Trophoblast cell (in vitro differentiated cells and primary cell): ENCODE results near the gene VASN.

ENCODE experiments used
- DNase-seq, 2 donors: peaks; one replicate each; pipeline ENCODE4 v3.0.0-alpha.2; 2016
- H2AFZ ChIP-seq: 2 replicates; pipeline ENCODE4 v1.6.1; 2013; ENCODE audit warnings: low read length, moderate library complexity, mild to moderate bottlenecking; ENCODE audit not compliant: insufficient read depth, poor library complexity
- H2AK5ac ChIP-seq: 2 replicates; pipeline ENCODE4 v1.6.1; 2013; ENCODE audit warnings: mild to moderate bottlenecking, low read length
- H2BK120ac ChIP-seq: 2 replicates; pipeline ENCODE4 v1.6.1; 2013; ENCODE audit warnings: low read length, mild to moderate bottlenecking, moderate library complexity; ENCODE audit not compliant: insufficient read depth, poor library complexity
- H2BK12ac ChIP-seq: 2 replicates; pipeline ENCODE4 v1.6.1; 2013; ENCODE audit warnings: mild to moderate bottlenecking, low read length, moderate library complexity
- H2BK5ac ChIP-seq: 2 replicates; pipeline ENCODE4 v1.6.1; 2013; ENCODE audit warnings: low read length, low read depth, moderate library complexity, mild to moderate bottlenecking; ENCODE audit not compliant: poor library complexity
- H3K14ac ChIP-seq: 2 replicates; pipeline ENCODE4 v1.6.1; 2013; ENCODE audit warnings: mild to moderate bottlenecking, low read length
- H3K18ac ChIP-seq: 2 replicates; pipeline ENCODE4 v1.6.1; 2013; ENCODE audit warnings: mild to moderate bottlenecking, low read length
- H3K23ac ChIP-seq: 2 replicates; pipeline ENCODE4 v1.6.1; 2013; ENCODE audit warnings: low read length
- H3K27ac ChIP-seq: 2 replicates; pipeline ENCODE4 v1.5.1; 2013; ENCODE audit warnings: low read depth, mild to moderate bottlenecking, inconsistent platforms, low read length, moderate library complexity
- H3K27me3 ChIP-seq: 2 replicates; pipeline ENCODE4 v1.6.1; 2013; ENCODE audit warnings: inconsistent platforms, mild to moderate bottlenecking, low read length, moderate library complexity; ENCODE audit not compliant: insufficient read depth
- H3K36me3 ChIP-seq, 2 experiments: 1 replicate in 1 of 2; 2 replicates in 1 of 2; pipeline ENCODE4 v1.6.1; 2013; ENCODE audit warnings: low read length in 2 of 2, mild to moderate bottlenecking in 2 of 2, moderate library complexity in 1 of 2; ENCODE audit not compliant: insufficient read depth in 2 of 2, control insufficient read depth in 1 of 2
- H3K4ac ChIP-seq: 2 replicates; pipeline ENCODE4 v1.6.1; 2013; ENCODE audit warnings: low read depth, mild to moderate bottlenecking, low read length, moderate library complexity
- H3K4me1 ChIP-seq, 2 experiments: 1 replicate in 1 of 2; 2 replicates in 1 of 2; pipeline ENCODE4 v1.6.1; 2013; ENCODE audit warnings: low read length in 2 of 2, mild to moderate bottlenecking in 2 of 2, moderate library complexity in 1 of 2; ENCODE audit not compliant: insufficient read depth in 2 of 2, control insufficient read depth in 1 of 2
- H3K4me2 ChIP-seq: 2 replicates; pipeline ENCODE4 v1.6.1; 2013; ENCODE audit warnings: inconsistent platforms, mild to moderate bottlenecking, low read length, moderate library complexity
- H3K4me3 ChIP-seq: 2 replicates; pipeline ENCODE4 v1.5.1; 2013; ENCODE audit warnings: mild to moderate bottlenecking, low read depth, low read length, inconsistent platforms
- H3K79me1 ChIP-seq: one replicate; pipeline ENCODE4 v1.6.1; 2013; ENCODE audit warnings: low read length
- H3K79me2 ChIP-seq: 2 replicates; pipeline ENCODE4 v1.6.1; 2013; ENCODE audit warnings: low read length, mild to moderate bottlenecking; ENCODE audit not compliant: control insufficient read depth, insufficient read depth, poor library complexity
- H3K9ac ChIP-seq: 2 replicates; pipeline ENCODE4 v1.6.1; 2013; ENCODE audit warnings: mild to moderate bottlenecking, low read length
- H3K9me3 ChIP-seq: 2 replicates; pipeline ENCODE4 v1.6.1; 2013; ENCODE audit warnings: low read depth, mild to moderate bottlenecking, control low read depth, inconsistent platforms, low read length; ENCODE audit not compliant: insufficient read depth
- H4K12ac ChIP-seq: 2 replicates; pipeline ENCODE4 v1.6.1; 2013; ENCODE audit warnings: low read depth, mild to moderate bottlenecking, low read length, moderate library complexity
- H4K8ac ChIP-seq: 2 replicates; pipeline ENCODE4 v1.6.1; 2013; ENCODE audit warnings: low read depth, mild to moderate bottlenecking, low read length, moderate library complexity
- H4K91ac ChIP-seq: one replicate; pipeline ENCODE4 v1.6.1; 2013; ENCODE audit warnings: low read depth, mild to moderate bottlenecking, low read length, moderate library complexity
- WGBS: extraction: QIAGEN DNeasy Blood & Tissue Kit; methylation state at CpG from one replicate; pipeline ENCODE4 v1.1.7; 2013; ENCODE audit warnings: missing lambda C conversion rate; ENCODE audit not compliant: insufficient read length, insufficient coverage; ENCODE audit errors: extremely low coverage; 5-methylcytosine and 5-hydroxymethylcytosine counted together

The VASN gene

DNA sequence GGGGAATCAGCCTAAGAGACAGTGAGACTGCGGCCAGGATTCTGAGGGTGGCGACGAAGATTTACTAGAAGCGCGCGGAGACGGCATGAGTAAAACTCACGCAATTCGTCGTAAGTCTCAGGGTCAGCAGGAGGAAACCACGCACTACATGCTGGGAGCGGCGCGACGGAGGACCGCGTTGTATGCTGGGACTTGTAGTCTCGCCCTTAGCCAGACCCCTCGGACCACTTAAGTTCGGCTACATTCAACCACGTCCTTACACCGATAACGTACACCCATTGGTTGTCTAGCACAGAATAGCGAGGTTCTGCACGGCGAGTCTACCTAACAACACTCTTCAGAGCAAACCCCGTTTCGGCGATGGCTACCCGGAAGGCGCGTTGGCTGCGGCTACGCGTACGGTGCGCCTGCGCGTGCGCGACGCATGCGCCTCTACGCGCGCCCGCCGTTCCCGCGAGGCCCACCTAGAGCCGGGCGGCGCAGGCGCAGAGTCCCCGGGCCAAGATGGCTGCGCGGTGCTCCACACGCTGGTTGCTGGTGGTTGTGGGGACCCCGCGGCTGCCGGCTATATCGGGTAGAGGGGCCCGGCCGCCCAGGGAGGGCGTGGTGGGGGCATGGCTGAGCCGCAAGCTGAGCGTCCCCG lies 53.9 kb downstream of the VASN start, which contains the start of gene DNAJA3:
DNAJA3 (plus strand) TSS at position 491 of the 643 bp plus-strand sequence; CDS start at position 505, 14 bp downstream.
- Histone ChIP-seq H3K4me2 (peak within 1 kb of the TSS; percentile 96), H3K9ac (peak within 1 kb of the TSS; percentile 93), H4K8ac (peak within 1 kb of the TSS; percentile 98), H2BK5ac (peak within 1 kb of the TSS; percentile 99), H3K4me3 (peak within 1 kb of the TSS; percentile 93), H3K4me1 (peaks cover 0 to 3% of the 10 kb centered on the region in 2 experiments), H4K12ac (peak within 1 kb of the TSS; percentile 97), H3K9me3 (no peaks in the 10 kb centered on the region), H2AK5ac (peak within 1 kb of the TSS; percentile 42), H3K23ac (no peak within 1 kb of the TSS), H2BK12ac (no peak within 1 kb of the TSS), H3K79me2 (peaks cover 7% of the 10 kb centered on the region), H3K27ac (peak within 1 kb of the TSS; percentile 92), H3K18ac (peak within 1 kb of the TSS; percentile 98), H2AFZ (peak within 1 kb of the TSS; percentile 94), H3K27me3 (no peaks in the 10 kb centered on the region), H3K36me3 (peaks cover 1 to 7% of the 10 kb centered on the region in 2 experiments), H3K79me1 (peaks cover 11% of the 10 kb centered on the region), H3K4ac (peak within 1 kb of the TSS; percentile 93), H4K91ac (peak within 1 kb of the TSS; percentile 99), H2BK120ac (peak within 1 kb of the TSS; percentile 91), H3K14ac (peak within 1 kb of the TSS; percentile 97)
- peak; percentile 93 to 97 for DNase-seq
- no CpG with 5 or more reads among the region's 68 CpGs for WGBS

DNA sequence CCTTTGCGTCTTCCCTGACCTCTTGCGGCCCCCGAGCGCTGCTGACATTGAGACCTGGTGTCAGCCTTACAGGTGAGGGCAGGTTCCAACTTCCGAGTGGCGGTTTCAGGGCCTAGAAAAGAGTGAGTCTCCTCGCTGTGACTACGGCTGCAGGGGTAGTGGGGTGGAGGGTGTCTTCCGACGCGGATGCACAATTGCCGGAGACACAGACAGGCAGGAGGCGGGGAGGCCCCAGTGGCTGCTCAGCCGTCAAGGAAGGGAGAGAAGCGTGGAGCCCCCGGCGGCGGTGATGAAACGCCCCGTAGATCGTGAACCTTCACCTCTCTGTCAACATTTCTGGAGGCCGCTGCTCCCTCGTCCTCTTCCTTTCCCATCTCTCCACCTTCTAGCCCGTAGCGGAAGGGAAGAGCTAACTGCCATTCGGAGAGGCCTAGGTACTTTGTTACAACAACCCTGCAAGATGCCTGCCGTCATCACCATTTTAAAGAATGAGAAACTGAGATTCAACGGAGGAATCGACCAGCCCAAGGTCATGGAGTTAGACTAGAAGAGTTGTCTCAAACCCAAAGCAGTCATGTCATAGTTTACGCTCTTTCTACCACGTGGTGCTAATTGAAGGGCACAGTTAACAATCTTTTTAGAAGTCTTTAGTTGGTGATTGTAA lies 54.5 kb downstream of the VASN start:
- H3K23ac ChIP-seq, result no peak overlapping the region
- H4K8ac ChIP-seq, result peak overlapping the region; percentile 98
- peaks cover 7% of the 10 kb centered on the region for H3K79me2 ChIP-seq
- peak overlapping the region; percentile 18 for H3K4ac ChIP-seq
- peak overlapping the region; percentile 93 for H3K9ac ChIP-seq
- H3K4me2 ChIP-seq, result peak overlapping the region; percentile 96
- peak overlapping the region; percentile 93 for H3K4me3 ChIP-seq
- peak overlapping the region; percentile 42 for H2AK5ac ChIP-seq
- peak overlapping the region; percentile 22 for H3K14ac ChIP-seq
- no peaks in the 10 kb centered on the region for H3K9me3 ChIP-seq
- H2AFZ ChIP-seq, result peak overlapping the region; percentile 39
- peak overlapping the region; percentile 6 for H2BK120ac ChIP-seq
- peak overlapping the region; percentile 33 for H4K12ac ChIP-seq
- H2BK12ac ChIP-seq, result no peak overlapping the region
- H3K79me1 ChIP-seq, result peaks cover 11% of the 10 kb centered on the region
- H3K27ac ChIP-seq, result peak overlapping the region; percentile 16
- H4K91ac ChIP-seq, result peak overlapping the region; percentile 17
- H3K36me3 ChIP-seq, result peaks cover 4 to 9% of the 10 kb centered on the region in 2 experiments
- H3K18ac ChIP-seq, result peak overlapping the region; percentile 11
- H3K4me1 ChIP-seq, result peaks cover 0 to 3% of the 10 kb centered on the region in 2 experiments
- peak in 1 of 2 donors; percentile 19 for DNase-seq
- H2BK5ac ChIP-seq, result peak overlapping the region; percentile 7
- H3K27me3 ChIP-seq, result no peaks in the 10 kb centered on the region
- no CpG with 5 or more reads among the region's 31 CpGs for WGBS

- Histone ChIP-seq H3K4me2 (peak overlapping the region; percentile 96), H3K79me2 (peaks cover 7% of the 10 kb centered on the region), H3K4me1 (peaks cover 0 to 3% of the 10 kb centered on the region in 2 experiments), H2AK5ac (no peak overlapping the region), H3K4ac (peak overlapping the region; percentile 77), H3K9me3 (no peaks in the 10 kb centered on the region), H3K79me1 (peaks cover 11% of the 10 kb centered on the region), H4K12ac (no peak overlapping the region), H3K14ac (no peak overlapping the region), H3K27me3 (no peaks in the 10 kb centered on the region), H3K18ac (no peak overlapping the region), H3K27ac (no peak overlapping the region), H2BK12ac (no peak overlapping the region), H3K23ac (no peak overlapping the region), H3K9ac (peak overlapping the region; percentile 36), H4K8ac (no peak overlapping the region), H3K4me3 (no peak overlapping the region), H2BK5ac (no peak overlapping the region), H2BK120ac (no peak overlapping the region), H2AFZ (no peak overlapping the region), H3K36me3 (peaks cover 6 to 9% of the 10 kb centered on the region in 2 experiments), H4K91ac (no peak overlapping the region)
- WGBS, result no CpG with 5 or more reads among the region's 12 CpGs
- no peak for DNase-seq
Observed at GRCh38 chr16:4426722-4427372, 55.2 kb downstream of the VASN start.

DNA sequence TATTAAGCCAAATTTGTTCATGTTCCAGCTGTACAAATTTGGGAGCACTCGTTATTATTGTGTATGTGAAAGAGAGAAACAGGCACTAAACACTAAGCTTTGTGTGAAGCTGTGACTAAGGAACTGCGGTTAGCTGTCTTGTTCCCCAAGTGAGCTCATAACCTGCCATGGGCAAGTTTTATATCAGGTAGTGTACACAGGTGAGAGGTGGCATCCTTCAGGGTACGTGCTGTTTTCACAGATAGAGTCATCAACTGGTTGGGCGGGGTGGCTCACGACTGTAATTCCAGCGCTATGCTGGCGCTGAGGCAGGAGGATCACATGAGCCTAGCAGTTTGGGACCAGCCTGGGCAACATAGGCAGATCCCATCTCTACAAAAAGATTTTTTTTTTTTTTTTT lies 56.9 kb downstream of the VASN start:
- Histone ChIP-seq H4K12ac (no peak overlapping the region), H3K27ac (no peak overlapping the region), H3K9me3 (no peaks in the 10 kb centered on the region), H4K8ac (no peak overlapping the region), H2BK120ac (no peak overlapping the region), H3K27me3 (no peaks in the 10 kb centered on the region), H3K9ac (no peak overlapping the region), H2BK5ac (no peak overlapping the region), H3K23ac (no peak overlapping the region), H3K4me2 (no peak overlapping the region), H3K36me3 (peaks cover 6 to 9% of the 10 kb centered on the region in 2 experiments), H3K4ac (no peak overlapping the region), H2BK12ac (no peak overlapping the region), H2AK5ac (no peak overlapping the region), H3K4me3 (no peak overlapping the region), H4K91ac (no peak overlapping the region), H3K14ac (no peak overlapping the region), H2AFZ (no peak overlapping the region), H3K79me1 (peaks cover 11% of the 10 kb centered on the region), H3K79me2 (peaks cover 7% of the 10 kb centered on the region), H3K18ac (no peak overlapping the region), H3K4me1 (peaks cover 0 to 3% of the 10 kb centered on the region in 2 experiments)
- WGBS, result no CpG with 5 or more reads among the region's 7 CpGs
- DNase-seq, result no peak
